Stimulated activated CD8-positive, alpha-beta memory T cell treated with anti-CD3 and anti-CD28 coated beads, Interleukin-12 subunit alpha, Interleukin-12 subunit beta, amount 100 ng/mL, for 24 hours (primary cell): ENCODE results near the gene NCEH1.
"Not testable (repeated sequence)": the region's sequence is repeated elsewhere in the genome, so short reads cannot be mapped to it uniquely, and the experiment has no call there.

ENCODE experiments used
- DNase-seq: peaks from one replicate; pipeline ENCODE4 v3.0.0-alpha.2; 2020; ENCODE audit errors: extremely low read depth

Gene NCEH1

GRCh38 chr3:172707967-172708366, 2.9 kb downstream of the NCEH1 start:
- no peak for DNase-seq

- no peak for DNase-seq
These were observed 3.8 kb downstream of the NCEH1 start for GRCh38 chr3:172707030-172707429.

- no peak for DNase-seq
These were observed 5.7 kb downstream of the NCEH1 start for GRCh38 chr3:172705170-172705569.

GRCh38 chr3:172704001-172704400, 6.9 kb downstream of the NCEH1 start:
- no peak for DNase-seq

GRCh38 chr3:172702731-172703130, 8.1 kb downstream of the NCEH1 start:
- DNase-seq = not testable (repeated sequence)

GRCh38 chr3:172702256-172702655, 8.6 kb downstream of the NCEH1 start:
- no peak for DNase-seq

- DNase-seq = no peak
These were observed 9.1 kb downstream of the NCEH1 start for GRCh38 chr3:172701751-172702150.

- DNase-seq = no peak
These were observed 9.9 kb downstream of the NCEH1 start for GRCh38 chr3:172700936-172701455.

GRCh38 chr3:172700256-172700655, 10.6 kb downstream of the NCEH1 start:
- DNase-seq = no peak

- no peak for DNase-seq
These were observed 11.8 kb downstream of the NCEH1 start for GRCh38 chr3:172699031-172699430.

- no peak for DNase-seq
These were observed 12.2 kb downstream of the NCEH1 start for GRCh38 chr3:172698631-172699030.

GRCh38 chr3:172697558-172697957, 13.3 kb downstream of the NCEH1 start:
- DNase-seq = no peak

GRCh38 chr3:172696357-172696756, 14.5 kb downstream of the NCEH1 start:
- no peak for DNase-seq

GRCh38 chr3:172694573-172695246, 16.2 kb downstream of the NCEH1 start:
- DNase-seq = no peak

- no peak for DNase-seq
These were observed 18.0 kb downstream of the NCEH1 start for GRCh38 chr3:172692751-172693338.

GRCh38 chr3:172690936-172691335, 19.9 kb downstream of the NCEH1 start:
- no peak for DNase-seq

- DNase-seq = no peak
These were observed 22.3 kb downstream of the NCEH1 start for GRCh38 chr3:172688588-172688987.

- DNase-seq = no peak
These were observed 23.4 kb downstream of the NCEH1 start for GRCh38 chr3:172687501-172687900.

GRCh38 chr3:172685331-172686214, 25.3 kb downstream of the NCEH1 start:
- no peak for DNase-seq

- no peak for DNase-seq
These were observed 30.2 kb downstream of the NCEH1 start for GRCh38 chr3:172680684-172681083.

GRCh38 chr3:172679599-172679998, 31.3 kb downstream of the NCEH1 start:
- DNase-seq = no peak

GRCh38 chr3:172678068-172678467, 32.8 kb downstream of the NCEH1 start:
- DNase-seq = no peak
